Measurements from ENCODE around the gene INTS2.

GRCh38 chr17:61834610-61835009 is 93.2 kb downstream of the INTS2 start:
- TF ChIP-seq REST (IDR thresholded peaks at IDR 0.05; ENCODE audit: low read depth, low read length) (no peak), CTCF (IDR thresholded peaks at IDR 0.05) (no peak)
